Upper lobe of left lung (tissue), 6 donors: ENCODE results near the gene SLC13A3. TPM values are rescaled to one million over a fixed set of nuclear protein-coding genes. Genes with fewer than 3 reads are reported as not detected.
A peak's percentile ranks its signal among the peaks of the same experiment; 100 is the strongest.

Source experiments
- ATAC-seq, 2 donors: fragments of 200-7000 bp; cut with Tn5 transposase; one replicate each; pipeline ENCODE4 v1.9.1; 2022; ENCODE audit warnings: mild to moderate bottlenecking in 2 of 2, moderate library complexity in 2 of 2; ENCODE audit not compliant: low FRiP score in 2 of 2
- DNase-seq, 2 donors: peaks; one replicate each; pipeline ENCODE4 v3.0.0-alpha.2; 2019 to 2020
- H3K27ac ChIP-seq, 4 donors: fragments of 200-600 bp; sonication (generic); one replicate each; pipeline ENCODE4 v1.5.1; 2016 to 2019
- H3K27me3 ChIP-seq, 4 donors: fragments of 200-600 bp; sonication (generic); one replicate each; pipeline ENCODE4 v1.5.1; 2017 to 2019
- H3K36me3 ChIP-seq, 4 donors: fragments of 200-600 bp; sonication (generic); one replicate each; pipeline ENCODE4 v1.5.1; 2016 to 2019
- H3K4me1 ChIP-seq, 4 donors: fragments of 200-600 bp; sonication (generic); one replicate each; pipeline ENCODE4 v1.5.1; 2018 to 2019
- H3K4me3 ChIP-seq, 4 donors: fragments of 200-600 bp; sonication (generic); one replicate each; pipeline ENCODE4 v1.5.1; 2017 to 2019; ENCODE audit warnings: mild to moderate bottlenecking in 2 of 4, moderate library complexity in 1 of 4
- H3K9me3 ChIP-seq, 4 donors: fragments of 200-600 bp; sonication (generic); one replicate each; pipeline ENCODE4 v1.5.1; 2018 to 2019
- EP300 ChIP-seq, 4 donors: sonication (generic); formaldehyde crosslinking; IDR thresholded peaks; one replicate each; pipeline ENCODE4 v1.5.1; 2017; ENCODE audit warnings: antibody characterized with exemption in 4 of 4, control low read depth in 2 of 4
- POLR2A ChIP-seq, 4 donors: fragments of 450-650 bp; IDR thresholded peaks; one replicate each; pipeline ENCODE4 v1.5.1; 2016 to 2017; ENCODE audit warnings: antibody characterized with exemption in 4 of 4, mild to moderate bottlenecking in 2 of 4
- POLR2AphosphoS5 ChIP-seq, 2 donors: sonication (generic); formaldehyde crosslinking; IDR thresholded peaks; one replicate each; pipeline ENCODE4 v1.5.1; 2017; ENCODE audit warnings: antibody characterized with exemption in 2 of 2
- WGBS, 2 donors: methylation state at CpG; one replicate each; pipeline ENCODE4 v1.1.5; 2017 to 2018; 5-methylcytosine and 5-hydroxymethylcytosine counted together
- total RNA-seq, 6 donors: library from RNA; depleted of rRNA in 4 of 6; stranded (reverse); fragments of >200 nt in 4 of 6; gene quantifications; one replicate each; pipeline versions ENCODE4 v1.1.0 to v1.2.1, GENCODE V29; 2016 to 2021
- TF ChIP-seq, protein P1 (sequence below), 6 experiments: fragments of 450-650 bp in 4 of 6; fragments of 200-600 bp in 2 of 6; sonication (generic) in 2 of 6; IDR thresholded peaks; one replicate each; pipeline ENCODE4 v1.5.1; 2016 to 2019; ENCODE audit warnings: antibody characterized with exemption in 6 of 6
- donor health status: DM: no; HTN: no; CAD: no; lungs with moderate emphysema.
- donor health status: DM: no; HTN: yes; CAD: no; lungs with severe emphysema.

SLC13A3 gene
- total RNA-seq, 6 donors from 2014 or later, result 0.88 to 11.5 (median 1.3) TPM

DNA sequence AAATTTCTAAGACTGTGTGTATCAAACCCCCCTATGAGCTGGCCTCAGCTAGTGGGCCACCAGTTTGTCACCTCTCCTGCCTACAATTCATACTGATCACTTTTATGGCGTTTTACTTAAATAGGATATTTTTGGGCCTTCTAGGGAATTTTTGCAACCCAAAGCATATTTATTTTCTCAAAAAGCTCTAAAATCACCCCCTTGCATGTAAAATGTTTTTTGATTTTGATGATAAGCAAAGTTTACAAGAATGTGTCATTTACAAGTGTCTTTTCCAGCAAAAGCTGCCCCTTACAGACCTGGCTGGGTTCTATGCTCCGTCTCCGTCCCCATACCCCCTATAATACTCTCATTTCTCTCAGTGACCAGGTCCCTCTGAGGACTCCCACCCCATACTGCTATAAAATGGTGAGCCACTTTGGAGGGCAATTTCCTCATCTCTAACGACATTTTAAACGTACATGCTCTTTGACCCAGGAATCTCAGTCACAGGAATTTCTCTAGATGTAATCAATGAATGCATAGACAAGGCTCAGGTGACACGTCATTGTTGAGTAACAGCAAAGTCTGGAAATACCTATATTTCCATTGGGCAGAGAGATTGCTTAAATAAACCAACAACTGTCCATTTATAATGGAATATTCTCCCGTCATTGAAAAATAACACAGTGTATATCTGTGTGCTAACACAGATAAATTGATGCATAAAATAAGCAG, 86.9 kb downstream of the SLC13A3 start:
- peaks cover 8 to 20% (median 18%) of the 10 kb centered on the region in 4 donors for H3K4me1 ChIP-seq
- no peak for ATAC-seq
- DNase-seq, result no peak
- H3K9me3 ChIP-seq, result no peaks in the 10 kb centered on the region
- H3K27me3 ChIP-seq, result no peaks in the 10 kb centered on the region
- WGBS, 2 donors, result 60 to 83% methylated on average over 7 of the region's 7 CpGs
- H3K27ac ChIP-seq, result no peak overlapping the region
- TF ChIP-seq POLR2AphosphoS5 (IDR thresholded peaks at IDR 0.05) (no peak), POLR2A (IDR thresholded peaks at IDR 0.05) (no peak), EP300 (IDR thresholded peaks at IDR 0.05) (no peak)
- TF ChIP-seq, protein P1, sequence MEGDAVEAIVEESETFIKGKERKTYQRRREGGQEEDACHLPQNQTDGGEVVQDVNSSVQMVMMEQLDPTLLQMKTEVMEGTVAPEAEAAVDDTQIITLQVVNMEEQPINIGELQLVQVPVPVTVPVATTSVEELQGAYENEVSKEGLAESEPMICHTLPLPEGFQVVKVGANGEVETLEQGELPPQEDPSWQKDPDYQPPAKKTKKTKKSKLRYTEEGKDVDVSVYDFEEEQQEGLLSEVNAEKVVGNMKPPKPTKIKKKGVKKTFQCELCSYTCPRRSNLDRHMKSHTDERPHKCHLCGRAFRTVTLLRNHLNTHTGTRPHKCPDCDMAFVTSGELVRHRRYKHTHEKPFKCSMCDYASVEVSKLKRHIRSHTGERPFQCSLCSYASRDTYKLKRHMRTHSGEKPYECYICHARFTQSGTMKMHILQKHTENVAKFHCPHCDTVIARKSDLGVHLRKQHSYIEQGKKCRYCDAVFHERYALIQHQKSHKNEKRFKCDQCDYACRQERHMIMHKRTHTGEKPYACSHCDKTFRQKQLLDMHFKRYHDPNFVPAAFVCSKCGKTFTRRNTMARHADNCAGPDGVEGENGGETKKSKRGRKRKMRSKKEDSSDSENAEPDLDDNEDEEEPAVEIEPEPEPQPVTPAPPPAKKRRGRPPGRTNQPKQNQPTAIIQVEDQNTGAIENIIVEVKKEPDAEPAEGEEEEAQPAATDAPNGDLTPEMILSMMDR (IDR thresholded peaks at IDR 0.05), result no peak
- no peak overlapping the region for H3K4me3 ChIP-seq
- no peaks in the 10 kb centered on the region for H3K36me3 ChIP-seq

DNA sequence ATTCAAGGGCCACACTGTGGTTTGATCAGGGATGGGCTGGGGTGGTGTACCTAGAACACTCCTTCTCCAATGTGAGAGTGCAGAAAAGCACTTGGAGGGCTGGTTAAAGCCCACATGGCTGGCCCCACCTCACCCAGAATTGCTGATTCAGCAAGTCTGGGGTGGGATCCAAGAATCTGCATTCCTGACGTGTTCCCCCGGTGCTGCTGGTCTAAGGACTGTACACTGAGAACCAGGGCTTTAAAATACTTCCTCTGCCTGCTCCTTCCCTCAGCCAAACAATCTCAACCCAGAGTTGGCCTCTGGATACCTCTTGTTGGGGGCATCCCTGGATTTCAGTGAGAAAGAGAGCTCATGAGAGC, 87.4 kb downstream of the SLC13A3 start:
- no peak for DNase-seq
- no peaks in the 10 kb centered on the region for H3K9me3 ChIP-seq
- H3K4me1 ChIP-seq, result peaks cover 8 to 16% (median 16%) of the 10 kb centered on the region in 4 donors
- H3K27me3 ChIP-seq, result no peaks in the 10 kb centered on the region
- no peak overlapping the region for H3K27ac ChIP-seq
- 46 to 59% methylated on average over 2 of the region's 2 CpGs for WGBS, 2 donors
- TF ChIP-seq, protein P1 (IDR thresholded peaks at IDR 0.05), result no peak
- TF ChIP-seq POLR2A (IDR thresholded peaks at IDR 0.05) (no peak), POLR2AphosphoS5 (IDR thresholded peaks at IDR 0.05) (no peak), EP300 (IDR thresholded peaks at IDR 0.05) (no peak)
- ATAC-seq, result no peak
- H3K36me3 ChIP-seq, result no peaks in the 10 kb centered on the region
- H3K4me3 ChIP-seq, result no peak overlapping the region

DNA sequence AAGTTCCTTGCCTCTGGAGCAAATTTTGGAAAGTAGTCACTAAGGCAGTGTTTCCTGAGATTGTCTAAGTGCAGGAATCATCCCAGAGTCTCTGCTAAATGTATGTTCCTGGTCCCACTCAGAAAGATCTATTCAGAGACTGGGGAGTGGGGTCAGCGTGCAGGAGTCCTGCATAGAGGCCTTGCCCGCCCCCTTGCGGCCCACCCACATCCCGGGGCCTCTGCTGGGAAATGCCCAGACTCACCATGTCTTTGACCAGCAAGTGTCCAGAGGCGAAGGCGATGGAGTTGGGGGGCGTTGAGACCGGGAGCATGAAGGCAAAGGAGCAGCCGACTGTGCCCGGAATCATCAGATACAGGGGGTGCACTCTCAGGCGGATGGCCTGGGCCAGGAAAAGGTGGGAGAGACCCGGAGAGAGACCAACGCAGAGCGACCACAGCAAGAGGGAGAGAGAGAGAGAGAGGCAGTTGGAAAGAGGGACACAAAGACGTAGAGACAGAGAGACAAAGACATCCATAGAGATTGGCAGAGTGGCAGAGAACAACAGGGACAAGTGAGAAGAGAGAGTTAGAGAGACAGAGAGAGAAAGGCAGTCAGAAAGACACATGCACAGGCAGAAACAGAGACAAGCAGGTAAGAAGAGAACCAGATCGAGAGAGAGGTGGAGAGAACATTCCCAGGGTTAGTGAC, 87.9 kb downstream of the SLC13A3 start:
- H3K9me3 ChIP-seq, result no peaks in the 10 kb centered on the region
- H3K27me3 ChIP-seq, result no peaks in the 10 kb centered on the region
- DNase-seq, result peak in 1 of 2 donors; percentile 70
- H3K4me1 ChIP-seq, result peaks cover 5 to 12% (median 11%) of the 10 kb centered on the region in 4 donors
- TF ChIP-seq, protein P1 (IDR thresholded peaks at IDR 0.05), result no peak
- TF ChIP-seq POLR2A (IDR thresholded peaks at IDR 0.05) (no peak), POLR2AphosphoS5 (IDR thresholded peaks at IDR 0.05) (no peak), EP300 (IDR thresholded peaks at IDR 0.05) (no peak)
- no peak for ATAC-seq
- no peaks in the 10 kb centered on the region for H3K36me3 ChIP-seq
- WGBS, 2 donors, result 84 to 91% methylated on average over 16 of the region's 16 CpGs
- peak overlapping the region in 1 of 4 donors; percentile 68 for H3K27ac ChIP-seq
- peak overlapping the region in 2 of 4 donors; percentile 42 for H3K4me3 ChIP-seq

DNA sequence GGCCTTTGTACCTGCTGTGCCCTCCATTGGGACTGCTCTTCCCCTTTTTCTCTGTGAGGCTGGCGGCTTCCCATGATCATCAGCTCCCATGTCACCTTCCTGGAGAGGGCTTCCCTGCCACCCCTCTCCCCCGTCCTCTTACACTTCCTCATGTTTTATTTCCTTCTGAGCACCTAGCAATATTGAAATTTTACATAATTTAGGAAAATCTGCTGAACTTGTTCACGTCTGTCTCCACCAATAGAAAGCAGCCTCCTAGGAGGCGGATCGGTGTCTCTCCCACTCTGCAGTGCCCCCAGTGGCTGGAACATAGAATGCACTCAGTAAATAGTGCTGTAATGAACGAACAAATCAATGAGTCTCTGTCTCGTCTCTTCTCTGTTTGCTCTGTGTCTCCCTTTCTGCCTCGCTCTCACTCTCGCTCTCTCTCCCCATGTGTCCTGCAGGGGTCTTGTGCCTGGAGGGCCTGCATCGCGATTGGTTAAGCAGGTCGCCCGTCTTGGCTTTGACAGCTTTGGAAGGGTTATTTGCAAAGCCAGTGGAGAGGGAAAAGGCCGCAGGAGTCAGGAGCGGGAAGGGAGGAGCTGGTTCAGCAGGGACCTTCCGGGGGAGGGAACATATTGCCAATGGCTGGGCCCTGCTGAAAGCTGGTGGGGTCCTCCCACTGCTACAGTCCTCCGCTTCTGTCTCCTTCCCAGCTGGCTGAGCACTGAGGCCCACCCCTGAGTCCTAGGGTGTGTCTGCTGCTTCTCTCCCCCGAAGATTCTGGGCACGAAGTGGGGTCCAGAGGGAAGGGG, 88.7 kb downstream of the SLC13A3 start:
- DNase-seq (peak in 1 of 2 donors; percentile 50), ATAC-seq (peak; percentile 86 to 92)
- no peaks in the 10 kb centered on the region for H3K36me3 ChIP-seq
- H3K9me3 ChIP-seq, result no peaks in the 10 kb centered on the region
- TF ChIP-seq, protein P1 (IDR thresholded peaks at IDR 0.05), result peak; percentile 70 to 86 (median 76)
- no peak for TF ChIP-seq EP300 (IDR thresholded peaks at IDR 0.05)
- H3K27ac ChIP-seq, result peak overlapping the region in 2 of 4 donors; percentile 20 to 68
- H3K27me3 ChIP-seq, result no peaks in the 10 kb centered on the region
- H3K4me3 ChIP-seq, result peak overlapping the region in 3 of 4 donors; percentile 14 to 42 (median 42)
- WGBS, 2 donors, result 13 to 19% methylated on average over 16 to 19 of the region's 19 CpGs
- H3K4me1 ChIP-seq, result peaks cover 5 to 12% (median 11%) of the 10 kb centered on the region in 4 donors
